ENCODE data around the gene SAP25.

DNA sequence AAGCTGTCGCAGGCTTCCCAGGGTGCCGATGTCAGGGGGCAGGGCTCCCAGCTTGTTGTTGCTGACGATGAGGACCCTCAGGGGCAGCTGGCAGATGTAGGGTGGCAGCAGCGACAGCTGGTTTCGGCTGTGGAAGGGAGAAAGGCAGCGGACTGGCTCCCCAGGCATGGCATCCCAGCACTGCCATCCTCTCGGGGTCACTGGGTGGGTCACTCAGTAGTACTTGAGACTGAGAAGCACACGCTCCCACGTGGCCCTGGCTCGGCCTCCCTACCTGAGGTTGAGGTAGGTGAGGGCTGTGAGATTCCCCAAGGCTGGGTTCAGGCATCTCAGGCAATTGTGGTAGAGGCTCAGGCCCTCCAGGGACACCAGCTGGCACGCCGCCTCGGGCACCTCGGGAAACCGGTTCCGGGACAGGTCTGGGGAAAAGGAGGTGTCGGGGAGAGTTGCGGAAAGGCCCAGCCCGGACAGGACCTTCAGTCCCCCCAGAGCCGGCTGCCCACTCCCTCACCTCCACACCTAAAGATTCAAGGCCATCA is 8.4 kb upstream of the SAP25 start:
- TF ChIP-seq, protein P1, sequence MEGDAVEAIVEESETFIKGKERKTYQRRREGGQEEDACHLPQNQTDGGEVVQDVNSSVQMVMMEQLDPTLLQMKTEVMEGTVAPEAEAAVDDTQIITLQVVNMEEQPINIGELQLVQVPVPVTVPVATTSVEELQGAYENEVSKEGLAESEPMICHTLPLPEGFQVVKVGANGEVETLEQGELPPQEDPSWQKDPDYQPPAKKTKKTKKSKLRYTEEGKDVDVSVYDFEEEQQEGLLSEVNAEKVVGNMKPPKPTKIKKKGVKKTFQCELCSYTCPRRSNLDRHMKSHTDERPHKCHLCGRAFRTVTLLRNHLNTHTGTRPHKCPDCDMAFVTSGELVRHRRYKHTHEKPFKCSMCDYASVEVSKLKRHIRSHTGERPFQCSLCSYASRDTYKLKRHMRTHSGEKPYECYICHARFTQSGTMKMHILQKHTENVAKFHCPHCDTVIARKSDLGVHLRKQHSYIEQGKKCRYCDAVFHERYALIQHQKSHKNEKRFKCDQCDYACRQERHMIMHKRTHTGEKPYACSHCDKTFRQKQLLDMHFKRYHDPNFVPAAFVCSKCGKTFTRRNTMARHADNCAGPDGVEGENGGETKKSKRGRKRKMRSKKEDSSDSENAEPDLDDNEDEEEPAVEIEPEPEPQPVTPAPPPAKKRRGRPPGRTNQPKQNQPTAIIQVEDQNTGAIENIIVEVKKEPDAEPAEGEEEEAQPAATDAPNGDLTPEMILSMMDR (IDR thresholded peaks at IDR 0.05) = no peak
- TF ChIP-seq POLR2A (IDR thresholded peaks at IDR 0.05) = no peak

Data from tibial nerve (tissue), 3 donors.